Measurements from ENCODE around the gene PDE11A.

Gene PDE11A

GRCh38 chr2:177723235-177723634, 349.3 kb downstream of the PDE11A start:
- Histone ChIP-seq H3K36me3 (ENCODE audit: control insufficient read depth, insufficient read depth, low read length) (no peaks in the 10 kb centered on the region), H3K4me3 (ENCODE audit: low read depth, low read length) (no peak overlapping the region), H3K4me1 (peaks cover 9% of the 10 kb centered on the region), H3K9me3 (ENCODE audit: control insufficient read depth, low read length) (no peaks in the 10 kb centered on the region), H3K79me2 (no peaks in the 10 kb centered on the region), H3K9ac (no peak overlapping the region), H2AFZ (no peak overlapping the region), H3K27ac (no peak overlapping the region), H3K27me3 (ENCODE audit: control insufficient read depth, insufficient read depth, low read length) (no peaks in the 10 kb centered on the region), H3K4me2 (ENCODE audit: low read length) (no peak overlapping the region)
- TF ChIP-seq CTCF (IDR thresholded peaks at IDR 0.05): no peak

GRCh38 chr2:177721818-177722567, 350.6 kb downstream of the PDE11A start:
- Histone ChIP-seq H3K79me2 (no peaks in the 10 kb centered on the region), H3K4me2 (ENCODE audit: low read length) (no peak overlapping the region), H3K27me3 (ENCODE audit: control insufficient read depth, insufficient read depth, low read length) (no peaks in the 10 kb centered on the region), H3K27ac (no peak overlapping the region), H2AFZ (no peak overlapping the region), H3K4me3 (ENCODE audit: low read depth, low read length) (no peak overlapping the region), H3K9me3 (ENCODE audit: control insufficient read depth, low read length) (no peaks in the 10 kb centered on the region), H3K36me3 (ENCODE audit: control insufficient read depth, insufficient read depth, low read length) (no peaks in the 10 kb centered on the region), H3K9ac (no peak overlapping the region), H3K4me1 (peaks cover 9% of the 10 kb centered on the region)
- no peak for TF ChIP-seq CTCF (IDR thresholded peaks at IDR 0.05)

- H3K9me3 ChIP-seq (ENCODE audit: control insufficient read depth, low read length): no peaks in the 10 kb centered on the region
- H3K27me3 ChIP-seq (ENCODE audit: control insufficient read depth, insufficient read depth, low read length): no peaks in the 10 kb centered on the region
- TF ChIP-seq CTCF (IDR thresholded peaks at IDR 0.05): no peak
- H3K4me2 ChIP-seq (ENCODE audit: low read length): no peak overlapping the region
- no peak overlapping the region for H3K27ac ChIP-seq
- no peak overlapping the region for H3K4me3 ChIP-seq (ENCODE audit: low read depth, low read length)
- H3K9ac ChIP-seq: no peak overlapping the region
- H2AFZ ChIP-seq: no peak overlapping the region
- peaks cover 9% of the 10 kb centered on the region for H3K4me1 ChIP-seq
- H3K36me3 ChIP-seq (ENCODE audit: control insufficient read depth, insufficient read depth, low read length): no peaks in the 10 kb centered on the region
- no peaks in the 10 kb centered on the region for H3K79me2 ChIP-seq
Observed at GRCh38 chr2:177721087-177721486, 351.5 kb downstream of the PDE11A start.

GRCh38 chr2:177717831-177718618, 354.6 kb downstream of the PDE11A start:
- Histone ChIP-seq H2AFZ (no peak overlapping the region), H3K4me3 (ENCODE audit: low read depth, low read length) (no peak overlapping the region), H3K4me1 (no peaks in the 10 kb centered on the region), H3K36me3 (ENCODE audit: control insufficient read depth, insufficient read depth, low read length) (no peaks in the 10 kb centered on the region), H3K79me2 (no peaks in the 10 kb centered on the region), H3K27ac (no peak overlapping the region), H3K9ac (no peak overlapping the region), H3K9me3 (ENCODE audit: control insufficient read depth, low read length) (no peaks in the 10 kb centered on the region), H3K4me2 (ENCODE audit: low read length) (no peak overlapping the region), H3K27me3 (ENCODE audit: control insufficient read depth, insufficient read depth, low read length) (no peaks in the 10 kb centered on the region)
- peak; percentile 37 for TF ChIP-seq CTCF (IDR thresholded peaks at IDR 0.05)

All from parathyroid adenoma (tissue), 2 donors.